ENCODE measurements around the gene FES.
A peak's percentile ranks its signal among the peaks of the same experiment; 100 is the strongest.
"Not testable (repeated sequence)": the region's sequence is repeated elsewhere in the genome, so short reads cannot be mapped to it uniquely, and the experiment has no call there.

The FES gene

GRCh38 chr15:90891346-90891949 lies 7.1 kb downstream of the FES start:
- DNase-seq (ENCODE audit: low read depth in 2 of 2), result no peak

- DNase-seq (ENCODE audit: low read depth in 2 of 2), result no peak
Observed at GRCh38 chr15:90892023-90892422, 7.7 kb downstream of the FES start.

- no peak for DNase-seq (ENCODE audit: low read depth in 2 of 2)
Observed at GRCh38 chr15:90892498-90893174, 8.3 kb downstream of the FES start.

DNA sequence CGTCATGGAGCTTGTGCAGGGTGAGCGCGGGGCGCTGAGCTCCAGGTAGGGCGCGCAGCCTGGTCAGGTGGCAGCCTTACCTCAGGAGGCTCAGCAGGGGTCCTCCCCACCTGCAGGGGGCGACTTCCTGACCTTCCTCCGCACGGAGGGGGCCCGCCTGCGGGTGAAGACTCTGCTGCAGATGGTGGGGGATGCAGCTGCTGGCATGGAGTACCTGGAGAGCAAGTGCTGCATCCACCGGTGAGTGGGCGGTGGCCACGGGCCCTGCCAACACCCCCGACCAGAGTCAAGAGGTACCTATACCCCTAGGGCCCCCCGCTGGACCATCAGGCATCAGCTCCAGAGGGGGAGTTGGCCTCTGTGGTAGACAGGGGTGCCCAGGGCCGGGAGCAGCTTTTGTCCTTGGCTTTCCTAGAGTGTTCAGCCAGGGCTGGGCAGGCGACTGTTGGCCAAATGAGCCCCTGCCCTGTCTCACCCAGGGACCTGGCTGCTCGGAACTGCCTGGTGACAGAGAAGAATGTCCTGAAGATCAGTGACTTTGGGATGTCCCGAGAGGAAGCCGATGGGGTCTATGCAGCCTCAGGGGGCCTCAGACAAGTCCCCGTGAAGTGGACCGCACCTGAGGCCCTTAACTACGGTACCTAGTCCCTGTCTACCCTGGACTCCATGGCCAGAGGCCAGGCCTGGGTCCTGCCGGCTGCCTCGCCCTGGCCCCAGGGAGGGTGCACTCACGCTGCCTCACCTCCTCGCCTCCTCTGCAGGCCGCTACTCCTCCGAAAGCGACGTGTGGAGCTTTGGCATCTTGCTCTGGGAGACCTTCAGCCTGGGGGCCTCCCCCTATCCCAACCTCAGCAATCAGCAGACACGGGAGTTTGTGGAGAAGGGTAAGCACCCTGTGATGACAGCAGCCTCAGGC lies 9.1 kb downstream of the FES start:
- no peak for DNase-seq (ENCODE audit: low read depth in 2 of 2)

DNA sequence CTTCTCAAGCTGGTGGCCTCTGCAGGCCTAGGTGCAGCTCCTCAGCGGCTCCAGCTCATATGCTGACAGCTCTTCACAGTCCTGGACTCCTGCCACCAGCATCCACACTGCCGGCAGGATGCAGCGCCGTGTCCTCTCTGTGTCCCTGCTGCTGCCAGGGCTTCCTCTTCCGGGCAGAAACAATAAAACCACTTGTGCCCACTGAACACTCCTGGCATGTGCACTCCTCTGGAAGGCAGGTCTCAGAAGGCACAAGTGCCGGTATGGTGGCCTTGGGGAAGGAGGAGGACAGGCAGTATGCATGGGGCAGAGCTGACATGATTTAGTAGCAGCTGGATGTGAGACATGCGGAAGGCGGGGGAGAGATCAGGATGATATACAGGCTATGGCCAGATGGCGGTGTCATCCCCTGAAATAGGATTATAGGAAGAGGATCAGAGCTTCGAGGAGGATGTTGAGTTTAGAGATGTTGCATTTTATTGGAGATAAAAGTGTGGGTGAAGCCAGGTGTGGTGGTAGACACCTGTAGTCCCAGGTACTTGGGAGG lies 11.3 kb downstream of the FES start:
- no peak for DNase-seq (ENCODE audit: low read depth in 2 of 2)

- not testable (repeated sequence) for DNase-seq (ENCODE audit: low read depth in 2 of 2)
Observed at GRCh38 chr15:90897131-90897655, 12.9 kb downstream of the FES start.

DNA sequence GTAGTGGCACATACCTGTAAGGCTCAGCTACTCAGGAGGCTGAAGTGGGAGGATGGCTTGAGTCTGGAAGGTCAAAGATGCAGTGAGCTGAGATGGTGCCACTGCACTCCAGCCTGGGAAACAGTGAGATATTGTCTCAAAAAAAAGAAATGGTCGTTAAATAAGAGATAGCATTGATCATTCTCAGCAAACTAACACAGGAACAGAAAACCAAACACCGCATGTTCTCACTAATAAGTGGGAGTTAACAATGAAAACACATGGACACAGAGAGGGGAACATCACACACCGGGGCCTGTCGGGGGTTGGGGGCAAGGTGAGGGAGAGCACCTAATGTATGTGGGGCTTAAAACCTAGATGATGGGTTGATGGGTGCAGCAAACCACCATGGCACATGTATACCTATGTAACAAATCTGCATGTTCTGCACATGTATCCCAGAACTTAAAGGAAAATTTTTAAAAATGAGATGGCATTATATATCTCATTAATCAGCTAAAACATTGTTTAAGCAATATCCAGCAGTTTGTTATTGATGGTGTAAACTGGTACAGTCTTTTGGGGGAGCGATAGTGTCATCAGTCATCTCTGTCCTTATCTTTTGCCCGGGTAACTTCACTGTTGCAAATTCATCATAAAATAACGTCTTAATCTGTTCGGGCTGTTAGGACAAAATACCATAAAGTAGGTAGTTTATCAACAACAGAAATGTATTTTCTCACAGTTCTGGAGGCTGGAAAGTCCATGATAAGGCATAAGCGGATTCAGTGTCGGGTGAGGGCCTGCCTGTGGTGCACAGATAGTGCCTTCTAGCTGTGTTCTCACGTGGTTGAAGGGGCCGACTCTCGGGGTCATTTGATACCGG lies 17.1 kb downstream of the FES start:
- no peak for DNase-seq (ENCODE audit: low read depth in 2 of 2)

DNA sequence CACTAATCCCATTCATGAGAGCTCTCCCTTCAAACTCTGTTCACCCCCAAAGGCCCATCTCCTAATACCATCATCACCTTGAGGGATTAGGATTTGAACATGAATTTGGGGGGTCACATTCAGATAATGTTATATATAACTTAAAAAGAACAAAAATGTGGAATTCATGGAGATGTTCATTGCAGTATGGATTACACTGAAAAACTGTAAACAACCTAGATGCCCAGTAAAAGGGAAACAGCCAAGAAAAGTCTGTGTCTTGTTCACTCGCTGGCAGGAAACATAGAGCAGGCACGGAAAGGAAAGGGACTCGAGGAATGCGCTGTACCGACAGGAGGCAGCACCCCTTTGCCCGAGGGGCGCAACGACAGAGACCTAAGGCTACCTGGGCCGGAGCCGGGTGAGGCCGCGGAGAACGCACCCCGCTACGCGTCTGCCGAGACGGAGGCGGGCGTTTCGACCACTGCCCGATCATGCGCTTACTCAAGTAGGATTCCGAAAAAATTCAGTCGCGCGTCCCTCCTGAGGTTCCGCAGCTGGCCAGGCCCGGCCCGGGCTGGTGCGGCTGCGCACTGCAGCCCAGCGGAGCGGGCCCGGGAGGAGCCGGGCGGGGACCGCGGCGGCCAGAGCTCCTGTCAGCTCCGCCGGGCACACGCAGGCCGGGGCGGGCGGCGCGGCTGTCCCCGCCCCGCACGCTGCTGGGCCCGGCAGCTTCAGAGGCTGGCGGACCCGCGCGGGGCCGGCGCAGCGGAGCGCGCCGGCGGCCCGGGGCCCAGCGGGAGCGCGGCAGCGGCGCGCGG lies 17.9 kb downstream of the FES start:
- peak; percentile 24 to 41 for DNase-seq (ENCODE audit: low read depth in 2 of 2)

DNA sequence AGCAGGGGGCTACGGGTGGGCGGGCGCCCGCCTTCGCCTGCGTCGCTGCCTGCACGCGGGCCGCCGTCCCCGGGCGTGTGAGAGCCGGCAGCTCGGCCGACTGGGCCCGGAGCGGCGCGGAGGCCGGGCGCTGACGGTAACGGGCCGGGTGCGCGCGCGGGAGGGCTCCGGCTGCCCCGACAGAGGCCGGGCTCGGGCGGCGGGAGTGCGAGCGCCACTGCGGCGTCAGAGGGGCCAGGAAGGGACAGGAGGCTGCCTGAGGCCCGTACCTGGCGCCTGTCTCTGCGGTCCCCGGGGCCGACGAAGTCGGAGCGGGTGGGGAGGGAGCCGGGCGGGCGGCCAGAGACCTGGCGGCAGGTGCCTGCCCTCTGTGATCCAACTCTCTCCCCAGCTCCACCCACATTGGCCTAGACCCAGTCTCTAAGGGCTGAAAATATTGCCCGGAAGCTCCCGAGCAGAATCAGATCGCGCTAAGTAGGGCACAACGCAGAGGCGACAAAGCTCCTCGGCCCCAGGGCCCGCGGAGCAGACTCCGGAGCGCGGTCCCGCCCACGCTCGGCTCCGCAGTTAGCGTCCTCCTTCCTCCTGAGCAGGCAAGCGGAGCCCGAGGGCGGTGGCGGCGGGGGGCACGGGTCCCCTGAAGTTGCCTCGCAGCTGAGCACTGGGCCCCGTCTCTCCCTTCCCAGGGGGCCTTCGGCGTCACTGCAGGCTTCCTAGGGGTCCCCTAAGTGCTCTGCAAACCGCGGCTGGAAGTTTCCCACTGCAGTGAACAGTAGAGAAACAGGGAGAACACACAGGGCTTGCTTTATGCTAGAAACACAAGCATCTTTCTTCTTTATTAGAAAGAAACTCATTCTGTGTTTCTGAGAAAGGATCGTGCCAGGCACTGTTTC lies 18.8 kb downstream of the FES start, which contains the start of gene MAN2A2:
Gene MAN2A2 (plus strand): TSS at position 463 of the 893 bp plus-strand sequence. CDS start 906 bp downstream, outside the sequence.
- DNase-seq (ENCODE audit: low read depth in 2 of 2), result peak in 1 of 2 donors; percentile 59

DNA sequence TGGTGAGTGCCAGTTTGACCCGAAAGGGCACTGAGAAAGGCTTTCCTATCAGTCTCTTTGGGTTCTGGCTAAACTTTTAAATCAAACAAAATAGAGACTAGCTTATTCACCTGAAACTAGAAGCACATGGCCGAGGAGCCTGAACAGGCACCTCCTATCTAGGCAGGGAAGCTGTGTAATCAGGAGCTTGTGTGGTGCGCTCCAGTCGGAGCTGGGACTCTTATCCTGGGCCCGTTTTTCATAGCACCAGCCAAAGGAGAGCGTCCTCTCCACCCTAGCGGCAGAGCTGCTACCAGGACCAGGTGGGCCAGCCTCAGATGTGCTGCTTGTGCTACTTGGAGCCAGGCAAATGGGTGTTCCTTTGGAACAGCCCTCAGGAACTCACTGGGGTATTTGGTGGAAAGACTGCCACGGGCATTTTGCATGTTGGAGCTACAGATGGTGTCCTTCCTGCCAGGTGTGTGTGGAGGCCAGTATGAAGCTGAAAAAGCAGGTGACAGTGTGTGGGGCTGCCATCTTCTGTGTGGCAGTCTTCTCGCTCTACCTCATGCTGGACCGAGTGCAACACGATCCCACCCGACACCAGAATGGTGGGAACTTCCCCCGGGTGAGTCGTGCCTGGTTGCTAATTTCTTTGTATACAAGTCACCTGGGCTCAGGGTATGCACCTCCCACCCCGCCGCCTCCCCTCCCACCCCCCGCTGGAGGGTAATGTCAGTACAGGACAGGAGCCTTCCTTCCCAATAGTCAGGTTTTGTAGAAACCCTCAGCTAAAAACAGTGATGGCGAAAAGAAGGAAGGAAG lies 19.6 kb downstream of the FES start:
- no peak for DNase-seq (ENCODE audit: low read depth in 2 of 2)

DNA sequence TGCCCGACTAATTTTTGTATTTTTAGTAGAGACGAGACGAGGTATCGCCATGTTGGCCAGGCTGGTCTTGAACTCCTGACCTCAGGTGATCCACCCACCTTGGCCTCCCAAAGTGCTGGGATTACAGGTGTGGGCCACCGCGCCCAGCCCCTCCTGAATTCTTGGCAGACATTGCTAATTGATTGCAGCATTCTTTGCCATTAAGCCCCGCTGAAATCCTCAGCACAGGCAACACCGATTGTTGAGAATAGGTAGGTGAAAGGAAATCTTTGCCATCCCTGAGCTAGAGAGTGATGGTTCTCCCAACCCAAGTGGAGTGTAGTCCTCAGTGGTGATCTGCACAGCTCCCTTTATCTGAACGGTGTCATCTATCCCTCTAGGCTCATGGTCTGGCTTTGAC lies 20.4 kb downstream of the FES start:
- DNase-seq (ENCODE audit: low read depth in 2 of 2), result no peak

GRCh38 chr15:90905306-90906180 lies 21.2 kb downstream of the FES start:
- DNase-seq (ENCODE audit: low read depth in 2 of 2), result no peak

DNA sequence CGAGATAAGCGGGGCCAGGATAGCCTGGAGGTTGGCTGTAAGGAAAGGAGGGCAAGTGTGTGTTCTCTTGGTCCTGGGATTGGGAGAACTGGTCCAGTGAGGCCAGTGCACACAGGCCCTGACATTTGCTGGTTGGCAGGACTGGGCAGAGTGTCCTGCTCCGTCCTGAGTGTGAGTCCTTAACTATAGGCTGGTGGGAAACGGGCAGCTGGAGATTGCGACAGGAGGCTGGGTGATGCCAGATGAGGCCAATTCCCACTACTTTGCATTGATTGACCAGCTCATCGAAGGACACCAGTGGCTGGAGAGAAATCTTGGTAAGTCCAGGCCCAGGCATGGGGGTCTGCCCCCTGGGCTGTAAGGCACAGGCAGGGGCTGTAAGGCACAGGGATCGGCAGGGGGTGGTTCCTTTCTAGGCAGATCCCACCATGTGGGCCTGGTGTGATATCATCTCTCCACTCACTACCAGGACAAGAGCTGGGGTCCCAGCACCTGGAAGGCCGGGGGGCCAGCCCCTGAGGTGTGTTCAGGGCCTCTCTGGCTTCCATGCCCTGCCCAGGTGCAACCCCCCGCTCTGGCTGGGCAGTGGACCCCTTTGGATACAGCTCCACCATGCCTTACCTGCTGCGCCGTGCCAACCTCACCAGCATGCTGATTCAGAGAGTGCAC lies 22.0 kb downstream of the FES start:
- DNase-seq (ENCODE audit: low read depth in 2 of 2), result no peak

- no peak for DNase-seq (ENCODE audit: low read depth in 2 of 2)
Observed at GRCh38 chr15:90907051-90907660, 22.9 kb downstream of the FES start.

DNA sequence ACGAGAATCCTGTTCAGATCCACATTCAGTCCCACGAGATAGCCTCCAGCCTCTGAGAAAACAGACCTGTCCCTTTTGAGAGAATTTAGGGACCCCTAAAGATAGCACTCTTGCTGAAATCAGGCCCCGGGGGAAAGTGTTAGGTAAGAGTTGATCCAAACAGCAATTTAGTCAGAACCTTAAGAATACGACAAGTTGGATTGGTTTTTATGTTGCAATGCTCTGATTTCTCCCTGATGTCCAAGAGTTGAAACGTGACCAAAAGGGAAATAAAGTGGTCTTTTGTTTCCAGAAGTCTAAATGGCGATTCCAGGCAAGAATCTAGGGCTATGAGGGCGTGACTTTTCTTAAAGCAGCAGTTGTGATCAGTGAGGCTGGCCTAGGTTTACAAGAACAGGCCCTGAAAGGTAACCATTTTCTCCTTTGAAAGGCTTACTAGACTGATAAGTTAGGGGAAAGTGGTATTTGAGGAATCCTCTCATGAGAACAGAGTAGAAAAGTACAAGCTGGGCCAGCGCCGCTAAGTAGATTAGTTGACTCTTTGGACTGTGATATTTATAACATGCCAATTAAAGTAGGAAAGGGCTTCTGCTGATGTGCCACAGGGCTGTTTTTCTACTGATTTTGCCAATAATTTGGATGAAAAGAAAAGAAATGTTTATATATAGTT lies 23.7 kb downstream of the FES start:
- DNase-seq (ENCODE audit: low read depth in 2 of 2), result no peak

DNA sequence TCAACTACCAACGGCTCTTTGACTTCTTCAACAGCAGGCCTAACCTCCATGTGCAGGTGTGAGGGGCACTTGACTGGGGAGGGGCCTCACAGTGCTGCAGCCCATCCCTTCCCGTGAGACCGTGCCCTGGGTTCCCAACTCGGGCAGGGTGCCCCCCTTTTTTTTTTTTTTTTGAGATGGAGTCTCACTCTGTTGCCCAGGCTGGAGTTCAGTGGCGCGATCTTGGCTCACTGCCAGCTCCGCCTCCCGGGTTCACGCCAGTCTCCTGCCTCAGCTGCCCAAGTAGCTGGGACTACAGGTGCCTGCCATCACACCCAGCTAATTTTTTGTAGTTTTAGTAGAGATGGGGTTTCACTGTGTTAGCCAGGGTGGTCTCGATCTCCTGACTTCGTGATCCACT lies 25.1 kb downstream of the FES start:
- DNase-seq (ENCODE audit: low read depth in 2 of 2), result not testable (repeated sequence)

All from stimulated activated CD4-positive, alpha-beta T cell treated with anti-CD3 and anti-CD28 coated beads, Interleukin-1b, Interleukin-23, amount 100 ng/mL, for 1 hour (primary cell).